ENCODE results near the gene AFF3. TPM values are rescaled to one million over a fixed set of nuclear protein-coding genes. Genes with fewer than 3 reads are reported as not detected.

The AFF3 gene
- total RNA-seq, 4 donors from 2014 or later = 5.3 to 216 (median 12.5) TPM

GRCh38 chr2:99832926-99833325, 309.5 kb downstream of the AFF3 start:
- no peaks in the 10 kb centered on the region for H3K4me1 ChIP-seq

GRCh38 chr2:99831772-99832171, 310.6 kb downstream of the AFF3 start:
- Histone ChIP-seq H3K4me3 (no peak overlapping the region), H3K36me3 (no peaks in the 10 kb centered on the region), H3K27me3 (no peaks in the 10 kb centered on the region), H3K4me1 (no peaks in the 10 kb centered on the region), H3K27ac (no peak overlapping the region), H3K9me3 (no peaks in the 10 kb centered on the region)
- TF ChIP-seq CTCF (IDR thresholded peaks at IDR 0.05) = no peak
- no peak for TF ChIP-seq POLR2A (IDR thresholded peaks at IDR 0.05)
- DNase-seq = no peak

More at GRCh38 chr2:99832926-99833325, 309.5 kb downstream of the AFF3 start:
- Histone ChIP-seq H3K27ac (no peak overlapping the region), H3K9me3 (no peaks in the 10 kb centered on the region), H3K36me3 (no peaks in the 10 kb centered on the region), H3K4me3 (no peak overlapping the region), H3K27me3 (no peaks in the 10 kb centered on the region)
- no peak for DNase-seq
- TF ChIP-seq CTCF (IDR thresholded peaks at IDR 0.05) (no peak), POLR2A (IDR thresholded peaks at IDR 0.05) (no peak)

- H3K4me3 ChIP-seq = no peak overlapping the region
- DNase-seq = no peak
- no peak overlapping the region for H3K27ac ChIP-seq
- TF ChIP-seq POLR2A (IDR thresholded peaks at IDR 0.05) (no peak), CTCF (IDR thresholded peaks at IDR 0.05) (no peak)
- no peaks in the 10 kb centered on the region for H3K4me1 ChIP-seq
- H3K9me3 ChIP-seq = no peaks in the 10 kb centered on the region
- no peaks in the 10 kb centered on the region for H3K27me3 ChIP-seq
- H3K36me3 ChIP-seq = no peaks in the 10 kb centered on the region
Measured at GRCh38 chr2:99827296-99827999, 314.9 kb downstream of the AFF3 start.

GRCh38 chr2:99825630-99826029, 316.8 kb downstream of the AFF3 start:
- H3K36me3 ChIP-seq = no peaks in the 10 kb centered on the region
- no peaks in the 10 kb centered on the region for H3K27me3 ChIP-seq
- H3K4me3 ChIP-seq = no peak overlapping the region
- no peak overlapping the region for H3K27ac ChIP-seq
- H3K9me3 ChIP-seq = no peaks in the 10 kb centered on the region
- TF ChIP-seq POLR2A (IDR thresholded peaks at IDR 0.05) (no peak), CTCF (IDR thresholded peaks at IDR 0.05) (no peak)
- H3K4me1 ChIP-seq = no peaks in the 10 kb centered on the region
- DNase-seq = no peak

- Histone ChIP-seq H3K9me3 (no peaks in the 10 kb centered on the region), H3K27me3 (no peaks in the 10 kb centered on the region), H3K4me3 (no peak overlapping the region), H3K36me3 (no peaks in the 10 kb centered on the region), H3K27ac (no peak overlapping the region), H3K4me1 (no peaks in the 10 kb centered on the region)
- DNase-seq = no peak
- TF ChIP-seq CTCF (IDR thresholded peaks at IDR 0.05) (no peak), POLR2A (IDR thresholded peaks at IDR 0.05) (no peak)
Measured at GRCh38 chr2:99824758-99825157, 317.6 kb downstream of the AFF3 start.
